T-helper 1 cell treated with Interleukin-12 subunit alpha and Interleukin-12 subunit beta and Interleukin-4 antibody, amounts not matched to agents 30 μg/mL and 1 μg/mL, for 36 hours (primary cell): Measurements from ENCODE around the gene OR5J2.
"Not testable (repeated sequence)": the region's sequence is repeated elsewhere in the genome, so short reads cannot be mapped to it uniquely, and the experiment has no call there.

Experiments used
- H3K27ac Mint-ChIP-seq: one replicate; pipeline ENCODE4 v1.8.0; 2021; ENCODE audit warnings: mild to moderate bottlenecking, mixed read lengths
- H3K27me3 Mint-ChIP-seq: one replicate; pipeline ENCODE4 v1.8.0; 2021; ENCODE audit warnings: low read depth, mixed read lengths
- H3K36me3 Mint-ChIP-seq: one replicate; pipeline ENCODE4 v1.8.0; 2021; ENCODE audit warnings: low read depth, mixed read lengths
- H3K4me1 Mint-ChIP-seq: one replicate; pipeline ENCODE4 v1.8.0; 2021; ENCODE audit warnings: low read depth, mixed read lengths
- H3K4me3 Mint-ChIP-seq: one replicate; pipeline ENCODE4 v1.8.0; 2021; ENCODE audit warnings: mild to moderate bottlenecking, moderate library complexity, mixed read lengths
- H3K9me3 Mint-ChIP-seq: one replicate; pipeline ENCODE4 v1.8.0; 2021; ENCODE audit warnings: mixed read lengths

The OR5J2 gene

DNA sequence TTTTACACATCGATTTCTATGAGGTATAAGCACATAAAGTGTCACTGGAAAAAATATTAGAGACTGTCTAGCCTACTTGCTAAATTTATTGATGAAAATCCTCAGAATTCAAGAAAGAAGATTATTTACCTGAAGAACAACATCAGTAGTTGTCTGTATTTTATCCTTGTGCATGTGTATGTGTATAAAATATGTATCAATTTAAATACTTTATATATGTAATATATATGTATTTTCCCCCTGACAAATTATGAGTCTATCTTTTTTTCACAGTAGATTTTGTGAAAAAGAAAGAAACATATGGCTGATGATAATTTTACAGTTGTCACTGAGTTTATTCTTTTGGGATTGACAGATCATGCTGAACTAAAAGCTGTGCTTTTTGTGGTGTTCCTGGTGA is at the start of gene OR5J2:
Gene OR5J2, plus strand, starts transcription at position 301 of the 400 bp plus-strand sequence. Its CDS starts 0 bp downstream, at position 301.
- no peak within 1 kb of the TSS for H3K4me3 Mint-ChIP-seq
- H3K36me3 Mint-ChIP-seq, result no peaks in the 10 kb centered on the region
- no peak within 1 kb of the TSS for H3K27ac Mint-ChIP-seq
- H3K27me3 Mint-ChIP-seq, result no peaks in the 10 kb centered on the region
- no peaks in the 10 kb centered on the region for H3K4me1 Mint-ChIP-seq
- peaks cover 35% of the 10 kb centered on the region for H3K9me3 Mint-ChIP-seq

- H3K9me3 Mint-ChIP-seq, result peaks cover 7% of the 10 kb centered on the region
- H3K27ac Mint-ChIP-seq, result no peak within 1 kb of the TSS
- H3K36me3 Mint-ChIP-seq, result no peaks in the 10 kb centered on the region
- no peak within 1 kb of the TSS for H3K4me3 Mint-ChIP-seq
- H3K27me3 Mint-ChIP-seq, result no peaks in the 10 kb centered on the region
- no peaks in the 10 kb centered on the region for H3K4me1 Mint-ChIP-seq
These were observed 36.2 kb upstream of the OR5J2 start, which contains the start of gene OR8J3 for GRCh38 chr11:56140151-56140661. Gene OR8J3 (minus strand): TSS chr11:56140201. CDS start chr11:56137718, 2,483 bp downstream.

DNA sequence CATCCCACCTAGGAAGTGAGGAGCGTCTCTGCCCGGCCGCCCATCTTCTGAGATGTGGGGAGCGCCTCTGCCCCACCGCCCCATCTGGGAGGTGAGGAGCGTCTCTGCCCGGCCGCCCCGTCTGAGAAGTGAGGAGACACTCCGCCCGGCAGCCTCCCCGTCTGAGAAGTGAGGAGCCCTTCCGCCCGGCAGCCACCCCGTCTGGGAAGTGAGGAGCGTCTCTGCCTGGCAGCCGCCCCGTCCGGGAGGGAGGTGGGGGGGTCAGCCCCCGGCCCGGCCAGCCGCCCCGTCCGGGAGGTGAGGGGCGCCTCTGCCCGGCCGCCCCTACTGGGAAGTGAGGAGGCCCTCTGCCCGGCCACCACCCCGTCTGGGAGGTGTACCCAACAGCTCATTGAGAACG is 32.7 kb upstream of the OR5J2 start:
- H3K9me3 Mint-ChIP-seq, result peaks cover 14% of the 10 kb centered on the region
- not testable (repeated sequence) for H3K36me3 Mint-ChIP-seq, H3K27me3 Mint-ChIP-seq, H3K4me3 Mint-ChIP-seq, H3K27ac Mint-ChIP-seq, H3K4me1 Mint-ChIP-seq

- Mint-ChIP-seq H3K9me3 (peaks cover 43% of the 10 kb centered on the region), H3K27ac (no peak overlapping the region), H3K27me3 (no peaks in the 10 kb centered on the region), H3K4me1 (no peaks in the 10 kb centered on the region), H3K36me3 (no peaks in the 10 kb centered on the region), H3K4me3 (no peak overlapping the region)
These were observed 25.0 kb upstream of the OR5J2 start for GRCh38 chr11:56151376-56151775.

- Mint-ChIP-seq H3K4me3 (no peak overlapping the region), H3K27me3 (no peaks in the 10 kb centered on the region), H3K27ac (no peak overlapping the region), H3K36me3 (no peaks in the 10 kb centered on the region), H3K9me3 (peaks cover 39% of the 10 kb centered on the region), H3K4me1 (no peaks in the 10 kb centered on the region)
These were observed 24.1 kb upstream of the OR5J2 start for GRCh38 chr11:56152333-56152732.

- H3K27me3 Mint-ChIP-seq, result no peaks in the 10 kb centered on the region
- no peaks in the 10 kb centered on the region for H3K4me1 Mint-ChIP-seq
- H3K9me3 Mint-ChIP-seq, result peaks cover 13% of the 10 kb centered on the region
- no peaks in the 10 kb centered on the region for H3K36me3 Mint-ChIP-seq
- no peak within 1 kb of the TSS for H3K4me3 Mint-ChIP-seq
- H3K27ac Mint-ChIP-seq, result no peak within 1 kb of the TSS
These were observed 16.2 kb upstream of the OR5J2 start, which contains the start of gene OR8K5 for GRCh38 chr11:56160217-56160616. Gene OR8K5 (minus strand): TSS chr11:56160317. CDS start chr11:56160317, 0 bp downstream.

- no peaks in the 10 kb centered on the region for H3K27me3 Mint-ChIP-seq
- H3K36me3 Mint-ChIP-seq, result no peaks in the 10 kb centered on the region
- peaks cover 22% of the 10 kb centered on the region for H3K9me3 Mint-ChIP-seq
- no peak overlapping the region for H3K4me3 Mint-ChIP-seq
- H3K27ac Mint-ChIP-seq, result no peak overlapping the region
- no peaks in the 10 kb centered on the region for H3K4me1 Mint-ChIP-seq
These were observed 12.6 kb upstream of the OR5J2 start for GRCh38 chr11:56163804-56164203.

- H3K4me3 Mint-ChIP-seq, result no peak overlapping the region
- H3K4me1 Mint-ChIP-seq, result no peaks in the 10 kb centered on the region
- no peak overlapping the region for H3K27ac Mint-ChIP-seq
- H3K9me3 Mint-ChIP-seq, result peaks cover 26% of the 10 kb centered on the region
- H3K36me3 Mint-ChIP-seq, result no peaks in the 10 kb centered on the region
- no peaks in the 10 kb centered on the region for H3K27me3 Mint-ChIP-seq
These were observed 4.1 kb upstream of the OR5J2 start for GRCh38 chr11:56172256-56172830.

- Mint-ChIP-seq H3K4me1 (no peaks in the 10 kb centered on the region), H3K27ac (no peak overlapping the region), H3K27me3 (no peaks in the 10 kb centered on the region), H3K9me3 (peaks cover 39% of the 10 kb centered on the region), H3K4me3 (no peak overlapping the region), H3K36me3 (no peaks in the 10 kb centered on the region)
These were observed 7.0 kb downstream of the OR5J2 start for GRCh38 chr11:56183459-56183858.

GRCh38 chr11:56188602-56189001 is 12.2 kb downstream of the OR5J2 start:
- no peaks in the 10 kb centered on the region for H3K36me3 Mint-ChIP-seq
- no peak overlapping the region for H3K27ac Mint-ChIP-seq
- H3K9me3 Mint-ChIP-seq, result peaks cover 16% of the 10 kb centered on the region
- no peak overlapping the region for H3K4me3 Mint-ChIP-seq
- no peaks in the 10 kb centered on the region for H3K4me1 Mint-ChIP-seq
- no peaks in the 10 kb centered on the region for H3K27me3 Mint-ChIP-seq

GRCh38 chr11:56196705-56197104 is 20.3 kb downstream of the OR5J2 start:
- no peak overlapping the region for H3K4me3 Mint-ChIP-seq
- H3K9me3 Mint-ChIP-seq, result peaks cover 9% of the 10 kb centered on the region
- H3K27ac Mint-ChIP-seq, result no peak overlapping the region
- no peaks in the 10 kb centered on the region for H3K36me3 Mint-ChIP-seq
- H3K4me1 Mint-ChIP-seq, result no peaks in the 10 kb centered on the region
- H3K27me3 Mint-ChIP-seq, result no peaks in the 10 kb centered on the region

- Mint-ChIP-seq H3K4me3 (no peak overlapping the region), H3K9me3 (peaks cover 12% of the 10 kb centered on the region), H3K4me1 (no peaks in the 10 kb centered on the region), H3K36me3 (no peaks in the 10 kb centered on the region), H3K27ac (no peak overlapping the region), H3K27me3 (no peaks in the 10 kb centered on the region)
These were observed 20.9 kb downstream of the OR5J2 start for GRCh38 chr11:56197367-56197766.

- Mint-ChIP-seq H3K4me1 (no peaks in the 10 kb centered on the region), H3K27ac (no peak overlapping the region), H3K27me3 (no peaks in the 10 kb centered on the region), H3K9me3 (peaks cover 25% of the 10 kb centered on the region), H3K36me3 (no peaks in the 10 kb centered on the region), H3K4me3 (no peak overlapping the region)
These were observed 31.4 kb downstream of the OR5J2 start for GRCh38 chr11:56207790-56208189.

GRCh38 chr11:56214537-56214936 is 38.1 kb downstream of the OR5J2 start:
- no peaks in the 10 kb centered on the region for H3K4me1 Mint-ChIP-seq
- H3K4me3 Mint-ChIP-seq, result no peak overlapping the region
- H3K9me3 Mint-ChIP-seq, result peaks cover 46% of the 10 kb centered on the region
- no peaks in the 10 kb centered on the region for H3K36me3 Mint-ChIP-seq
- no peaks in the 10 kb centered on the region for H3K27me3 Mint-ChIP-seq
- no peak overlapping the region for H3K27ac Mint-ChIP-seq

- not testable (repeated sequence) for H3K36me3 Mint-ChIP-seq, H3K27ac Mint-ChIP-seq, H3K4me1 Mint-ChIP-seq, H3K27me3 Mint-ChIP-seq, H3K4me3 Mint-ChIP-seq
- H3K9me3 Mint-ChIP-seq, result peaks cover 47% of the 10 kb centered on the region
These were observed 43.3 kb downstream of the OR5J2 start for GRCh38 chr11:56219735-56220134.
